Osteoblast (primary cell): ENCODE results near the gene BDKRB1. TPM values are rescaled to one million over a fixed set of nuclear protein-coding genes. Genes with fewer than 3 reads are reported as not detected.

ENCODE experiments used
- DNase-seq: peaks from one replicate; pipeline ENCODE4 v3.0.0; 2011; ENCODE audit warnings: low spot score, mixed read lengths; ENCODE audit not compliant: insufficient read length; ENCODE audit errors: missing footprints
- H2AFZ ChIP-seq: 2 replicates; pipeline ENCODE4 v1.6.0; 2011; ENCODE audit warnings: mild to moderate bottlenecking, low read length
- H3K27ac ChIP-seq: 2 replicates; pipeline ENCODE4 v1.5.1; 2011; ENCODE audit warnings: mild to moderate bottlenecking, low read depth, low read length, moderate library complexity
- H3K27me3 ChIP-seq: 2 replicates; pipeline ENCODE4 v1.6.0; 2012; ENCODE audit warnings: mild to moderate bottlenecking, control low read depth, inconsistent platforms, low read length, moderate library complexity; ENCODE audit not compliant: insufficient read depth
- H3K36me3 ChIP-seq: 2 replicates; pipeline ENCODE4 v1.5.1; 2011; ENCODE audit warnings: mild to moderate bottlenecking, low read length, control low read depth, moderate library complexity; ENCODE audit not compliant: insufficient read depth
- H3K4me1 ChIP-seq: 2 replicates; pipeline ENCODE4 v1.5.1; 2011; ENCODE audit warnings: mild to moderate bottlenecking, low read length, control low read depth, moderate library complexity; ENCODE audit not compliant: insufficient read depth
- H3K4me2 ChIP-seq: 2 replicates; pipeline ENCODE4 v1.6.0; 2011; ENCODE audit warnings: mild to moderate bottlenecking, low read length; ENCODE audit not compliant: insufficient read depth
- H3K4me3 ChIP-seq: fragments of 200-600 bp; sonication (generic); 3 replicates; pipeline ENCODE4 v1.5.1; 2012; ENCODE audit warnings: mild to moderate bottlenecking, low read length, inconsistent platforms; ENCODE audit not compliant: insufficient read depth
- H3K79me2 ChIP-seq: 2 replicates; pipeline ENCODE4 v1.6.0; 2012; ENCODE audit warnings: mild to moderate bottlenecking, low read length, control low read depth, inconsistent platforms; ENCODE audit not compliant: insufficient read depth
- H3K9me3 ChIP-seq: 2 replicates; pipeline ENCODE4 v1.5.1; 2011; ENCODE audit warnings: low read depth, low read length, control low read depth
- H4K20me1 ChIP-seq: 2 replicates; pipeline ENCODE4 v1.6.0; 2012; ENCODE audit warnings: mild to moderate bottlenecking, low read length, control low read depth; ENCODE audit not compliant: insufficient read depth
- CTCF ChIP-seq: IDR thresholded peaks from 2 replicates; pipeline ENCODE4 v1.5.1; 2011; ENCODE audit warnings: mild to moderate bottlenecking, low read depth, low read length, moderate library complexity; ENCODE audit errors: extremely low read depth
- total RNA-seq: library from RNA; depleted of rRNA; stranded (reverse); fragments of >200 nt; gene quantifications from 2 replicates; pipeline ENCODE4 v1.2.3, GENCODE V29; 2012

The BDKRB1 gene
- total RNA-seq, 1 donor, result 0.72 TPM

GRCh38 chr14:96238676-96239265, 17.2 kb upstream of the BDKRB1 start:
- no peak for TF ChIP-seq CTCF
- H3K27me3 ChIP-seq, result no peaks in the 10 kb centered on the region
- H3K27ac ChIP-seq, result no peak overlapping the region

GRCh38 chr14:96239711-96240141, 16.3 kb upstream of the BDKRB1 start:
- TF ChIP-seq CTCF, result no peak
- H3K27me3 ChIP-seq, result no peaks in the 10 kb centered on the region
- no peak overlapping the region for H3K4me2 ChIP-seq

More at GRCh38 chr14:96238676-96239265, 17.2 kb upstream of the BDKRB1 start:
- Histone ChIP-seq H3K9me3 (no peaks in the 10 kb centered on the region), H3K4me1 (peaks cover 5% of the 10 kb centered on the region), H3K79me2 (no peaks in the 10 kb centered on the region), H3K36me3 (peaks cover 42% of the 10 kb centered on the region), H4K20me1 (peaks cover 3% of the 10 kb centered on the region), H3K4me2 (no peak overlapping the region), H3K4me3 (no peak overlapping the region), H2AFZ (no peak overlapping the region)
- no peak for DNase-seq

GRCh38 chr14:96240641-96241040, 15.4 kb upstream of the BDKRB1 start:
- DNase-seq, result no peak
- Histone ChIP-seq H3K4me1 (peaks cover 2% of the 10 kb centered on the region), H3K36me3 (peaks cover 42% of the 10 kb centered on the region), H3K9me3 (no peaks in the 10 kb centered on the region), H3K27ac (no peak overlapping the region), H3K79me2 (no peaks in the 10 kb centered on the region), H2AFZ (no peak overlapping the region), H3K27me3 (no peaks in the 10 kb centered on the region), H3K4me3 (no peak overlapping the region), H3K4me2 (no peak overlapping the region), H4K20me1 (peaks cover 3% of the 10 kb centered on the region)
- TF ChIP-seq CTCF, result no peak

More at GRCh38 chr14:96239711-96240141, 16.3 kb upstream of the BDKRB1 start:
- Histone ChIP-seq H4K20me1 (peaks cover 3% of the 10 kb centered on the region), H3K4me3 (no peak overlapping the region), H3K79me2 (no peaks in the 10 kb centered on the region), H3K36me3 (peaks cover 42% of the 10 kb centered on the region), H2AFZ (no peak overlapping the region), H3K9me3 (no peaks in the 10 kb centered on the region), H3K27ac (no peak overlapping the region), H3K4me1 (peaks cover 2% of the 10 kb centered on the region)
- DNase-seq, result no peak

- Histone ChIP-seq H3K4me3 (no peak overlapping the region), H3K4me2 (no peak overlapping the region), H3K27me3 (no peaks in the 10 kb centered on the region), H3K27ac (no peak overlapping the region), H3K79me2 (no peaks in the 10 kb centered on the region), H3K36me3 (peaks cover 42% of the 10 kb centered on the region), H4K20me1 (peaks cover 3% of the 10 kb centered on the region), H3K4me1 (peaks cover 17% of the 10 kb centered on the region), H3K9me3 (no peaks in the 10 kb centered on the region), H2AFZ (no peak overlapping the region)
- DNase-seq, result no peak
- no peak for TF ChIP-seq CTCF
Measured at GRCh38 chr14:96242126-96242525, 13.9 kb upstream of the BDKRB1 start.
